ENCODE results near the gene PARL.

PARL gene

DNA sequence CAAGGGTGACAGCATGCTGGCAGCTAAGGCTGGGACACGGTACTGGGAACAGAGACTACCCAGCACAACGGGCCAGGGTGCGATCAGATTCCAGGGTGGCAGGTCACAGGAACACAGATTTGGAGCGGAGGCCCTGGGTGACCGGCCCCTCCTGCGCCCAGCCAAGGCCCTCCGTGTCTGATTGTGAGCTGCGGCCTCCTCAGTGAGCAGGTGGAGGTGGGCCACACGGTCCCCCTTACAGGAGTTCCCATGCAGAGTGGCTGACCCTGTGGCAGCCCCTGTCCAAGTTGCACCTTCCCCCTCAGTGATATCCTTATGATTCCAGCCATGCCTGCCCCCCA is 28.9 kb upstream of the PARL start:
- TF ChIP-seq, protein P1, sequence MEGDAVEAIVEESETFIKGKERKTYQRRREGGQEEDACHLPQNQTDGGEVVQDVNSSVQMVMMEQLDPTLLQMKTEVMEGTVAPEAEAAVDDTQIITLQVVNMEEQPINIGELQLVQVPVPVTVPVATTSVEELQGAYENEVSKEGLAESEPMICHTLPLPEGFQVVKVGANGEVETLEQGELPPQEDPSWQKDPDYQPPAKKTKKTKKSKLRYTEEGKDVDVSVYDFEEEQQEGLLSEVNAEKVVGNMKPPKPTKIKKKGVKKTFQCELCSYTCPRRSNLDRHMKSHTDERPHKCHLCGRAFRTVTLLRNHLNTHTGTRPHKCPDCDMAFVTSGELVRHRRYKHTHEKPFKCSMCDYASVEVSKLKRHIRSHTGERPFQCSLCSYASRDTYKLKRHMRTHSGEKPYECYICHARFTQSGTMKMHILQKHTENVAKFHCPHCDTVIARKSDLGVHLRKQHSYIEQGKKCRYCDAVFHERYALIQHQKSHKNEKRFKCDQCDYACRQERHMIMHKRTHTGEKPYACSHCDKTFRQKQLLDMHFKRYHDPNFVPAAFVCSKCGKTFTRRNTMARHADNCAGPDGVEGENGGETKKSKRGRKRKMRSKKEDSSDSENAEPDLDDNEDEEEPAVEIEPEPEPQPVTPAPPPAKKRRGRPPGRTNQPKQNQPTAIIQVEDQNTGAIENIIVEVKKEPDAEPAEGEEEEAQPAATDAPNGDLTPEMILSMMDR (IDR thresholded peaks at IDR 0.05; ENCODE audit: control insufficient read depth, extremely low read depth, insufficient read depth), result no peak
- no peak for DNase-seq (ENCODE audit: low read depth)
- no peak overlapping the region for H3K4me3 ChIP-seq (ENCODE audit: low read depth, low read length)

- no peak overlapping the region for H3K4me3 ChIP-seq (ENCODE audit: low read depth, low read length)
Observed at GRCh38 chr3:183912895-183913579, 28.4 kb upstream of the PARL start.

DNA sequence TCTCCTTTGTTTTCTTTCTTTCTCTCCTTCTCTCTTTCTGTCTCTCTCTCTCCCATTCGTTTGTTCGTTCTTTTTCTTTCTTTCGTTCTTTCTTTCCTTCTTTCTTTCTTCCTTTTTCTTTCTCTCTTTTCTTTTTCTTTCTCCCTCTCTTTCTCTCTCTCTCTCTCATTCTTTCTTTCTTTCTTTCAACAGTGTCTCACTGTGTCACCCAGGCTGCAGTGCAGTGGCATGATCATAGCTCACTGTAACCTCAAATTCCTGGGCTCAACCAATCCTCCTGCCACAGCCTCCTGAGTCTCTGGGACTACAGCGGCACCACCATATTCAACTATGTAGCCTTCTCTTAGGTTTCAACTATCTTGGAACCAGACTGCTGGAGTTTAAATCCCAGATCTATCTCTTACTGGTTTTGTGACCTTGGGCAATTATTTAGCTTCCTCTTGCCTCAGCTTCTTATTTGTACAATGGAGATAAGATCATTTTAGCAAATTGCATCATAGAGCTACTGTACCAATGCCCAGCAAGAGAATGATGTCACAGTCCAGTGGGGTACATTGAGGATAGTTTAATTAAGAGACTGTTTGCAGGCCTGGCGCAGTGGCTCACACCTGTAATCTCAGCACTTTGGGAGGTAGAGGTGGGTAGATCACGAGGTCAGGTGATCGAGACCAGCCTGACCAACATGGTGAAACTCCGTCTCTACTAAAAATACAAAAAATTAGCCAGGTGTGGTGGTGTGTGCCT is 27.3 kb upstream of the PARL start:
- DNase-seq (ENCODE audit: low read depth), result peak; percentile 71
- H3K4me3 ChIP-seq (ENCODE audit: low read depth, low read length), result no peak overlapping the region
- TF ChIP-seq, protein P1 (IDR thresholded peaks at IDR 0.05; ENCODE audit: control insufficient read depth, extremely low read depth, insufficient read depth), result no peak

More at GRCh38 chr3:183912895-183913579, 28.4 kb upstream of the PARL start:
- no peak for DNase-seq (ENCODE audit: low read depth)
- TF ChIP-seq, protein P1 (IDR thresholded peaks at IDR 0.05; ENCODE audit: control insufficient read depth, extremely low read depth, insufficient read depth), result no peak

GRCh38 chr3:183911087-183911486 is 26.4 kb upstream of the PARL start:
- no peak overlapping the region for H3K4me3 ChIP-seq (ENCODE audit: low read depth, low read length)

GRCh38 chr3:183909030-183909600 is 24.4 kb upstream of the PARL start:
- H3K4me3 ChIP-seq (ENCODE audit: low read depth, low read length), result no peak overlapping the region
- no peak for DNase-seq (ENCODE audit: low read depth)
- TF ChIP-seq, protein P1 (IDR thresholded peaks at IDR 0.05; ENCODE audit: control insufficient read depth, extremely low read depth, insufficient read depth), result no peak

More at GRCh38 chr3:183911087-183911486, 26.4 kb upstream of the PARL start:
- DNase-seq (ENCODE audit: low read depth), result no peak
- TF ChIP-seq, protein P1 (IDR thresholded peaks at IDR 0.05; ENCODE audit: control insufficient read depth, extremely low read depth, insufficient read depth), result no peak

GRCh38 chr3:183907911-183908331 is 23.2 kb upstream of the PARL start:
- TF ChIP-seq, protein P1 (IDR thresholded peaks at IDR 0.05; ENCODE audit: control insufficient read depth, extremely low read depth, insufficient read depth), result no peak
- no peak overlapping the region for H3K4me3 ChIP-seq (ENCODE audit: low read depth, low read length)
- DNase-seq (ENCODE audit: low read depth), result no peak
